Measurements from ENCODE around the gene BTBD7. TPM values are rescaled to one million over a fixed set of nuclear protein-coding genes. Genes with fewer than 3 reads are reported as not detected.

Gene BTBD7
- total and polyA plus RNA-seq, 7 experiments from 2014 or later: 7.5 to 31.7 (median 25.6) TPM

DNA sequence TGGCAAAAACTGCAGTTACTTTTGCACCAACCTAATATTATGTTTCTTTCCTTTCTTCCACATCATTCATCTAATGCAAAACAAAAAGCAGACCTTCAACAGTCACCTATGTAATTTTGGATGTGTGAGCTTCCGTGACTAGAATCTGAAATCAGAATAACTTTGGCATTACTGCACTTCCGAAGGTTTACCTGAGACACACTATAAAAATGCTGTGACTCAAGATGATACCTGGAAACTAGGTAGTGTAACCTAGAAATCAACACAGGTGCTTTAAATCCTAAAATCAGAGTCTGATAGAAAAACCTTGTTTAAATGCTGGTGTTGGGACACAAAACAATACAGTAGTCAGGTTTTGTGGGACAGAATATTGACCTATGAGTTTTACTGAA, 2.2 kb downstream of the BTBD7 start:
- Mint-ChIP-seq H3K4me1 (peaks cover 37 to 73% (median 69%) of the 10 kb centered on the region in 7 donors), H3K36me3 (peaks cover 0 to 2% (median 0%) of the 10 kb centered on the region in 5 donors), H3K27ac (peak overlapping the region in 1 of 9 donors; percentile 10), H3K27me3 (no peaks in the 10 kb centered on the region), H3K9me3 (no peaks in the 10 kb centered on the region), H3K4me3 (peak overlapping the region in 9 of 10 donors; percentile 90 to 96 (median 92))
- CTCF ChIA-PET: no interaction called here
- Histone ChIP-seq H3K36me3 (ENCODE audit: control insufficient read depth in 2 of 3, insufficient read depth in 3 of 3, low read length in 3 of 3) (no peaks in the 10 kb centered on the region), H3K9me3 (ENCODE audit: control insufficient read depth in 2 of 3, low read length in 3 of 3) (no peaks in the 10 kb centered on the region), H3K27me3 (ENCODE audit: control insufficient read depth in 2 of 2, insufficient read depth in 2 of 2, low read length in 2 of 2) (no peaks in the 10 kb centered on the region), H3K4me3 (ENCODE audit: low read length) (no peak overlapping the region), H3K27ac (ENCODE audit: low read depth, low read length) (no peak overlapping the region), H3K4me1 (ENCODE audit: control insufficient read depth in 2 of 2, insufficient read depth in 2 of 2, low read length in 2 of 2) (peaks cover 19 to 21% of the 10 kb centered on the region in 2 donors)
- intact Hi-C loops (cut with micrococcal nuclease): loop anchor here in 1 of 2 donors (5.0 kb wide), 1 partner anchor 538 kb away; the partner anchor contains the start of gene GOLGA5
- POLR2A ChIA-PET: no interaction called here
- ATAC-seq (no peak), DNase-seq (no peak)

- Mint-ChIP-seq H3K27ac (peak overlapping the region in 1 of 9 donors; percentile 14), H3K9me3 (no peaks in the 10 kb centered on the region), H3K4me1 (peaks cover 38 to 75% (median 65%) of the 10 kb centered on the region in 7 donors), H3K4me3 (peak overlapping the region in 9 of 10 donors; percentile 4 to 96 (median 58)), H3K27me3 (no peaks in the 10 kb centered on the region), H3K36me3 (peaks cover 0 to 3% (median 0%) of the 10 kb centered on the region in 5 donors)
- no peaks in the 10 kb centered on the region for H3K27me3 ChIP-seq (ENCODE audit: control insufficient read depth in 2 of 2, insufficient read depth in 2 of 2, low read length in 2 of 2)
- peaks cover 19 to 21% of the 10 kb centered on the region in 2 donors for H3K4me1 ChIP-seq (ENCODE audit: control insufficient read depth in 2 of 2, insufficient read depth in 2 of 2, low read length in 2 of 2)
- ChIA-PET POLR2A (no interaction called here), CTCF (no interaction called here)
- ATAC-seq: no peak
- no peaks in the 10 kb centered on the region for H3K9me3 ChIP-seq (ENCODE audit: control insufficient read depth in 2 of 3, low read length in 3 of 3)
- intact Hi-C loops (cut with micrococcal nuclease): loop anchor here in 1 of 2 donors (5.0 kb wide), 1 partner anchor 538 kb away; the partner anchor contains the start of gene GOLGA5
- no peak for DNase-seq
- no peak overlapping the region for H3K4me3 ChIP-seq (ENCODE audit: low read length)
- no peaks in the 10 kb centered on the region for H3K36me3 ChIP-seq (ENCODE audit: control insufficient read depth in 2 of 3, insufficient read depth in 3 of 3, low read length in 3 of 3)
- H3K27ac ChIP-seq (ENCODE audit: low read depth, low read length): no peak overlapping the region
Observed at GRCh38 chr14:93329965-93330608, 2.7 kb downstream of the BTBD7 start.

- Histone ChIP-seq H3K27ac (ENCODE audit: low read depth, low read length) (no peak overlapping the region), H3K27me3 (ENCODE audit: control insufficient read depth in 2 of 2, insufficient read depth in 2 of 2, low read length in 2 of 2) (no peaks in the 10 kb centered on the region), H3K9me3 (ENCODE audit: control insufficient read depth in 2 of 3, low read length in 3 of 3) (no peaks in the 10 kb centered on the region), H3K36me3 (ENCODE audit: control insufficient read depth in 2 of 3, insufficient read depth in 3 of 3, low read length in 3 of 3) (peaks cover 0 to 6% (median 0%) of the 10 kb centered on the region in 3 experiments), H3K4me1 (ENCODE audit: control insufficient read depth in 2 of 2, insufficient read depth in 2 of 2, low read length in 2 of 2) (peaks cover 19 to 21% of the 10 kb centered on the region in 2 donors), H3K4me3 (ENCODE audit: low read length) (no peak overlapping the region)
- no peak overlapping the region for H3K27ac Mint-ChIP-seq
- no peaks in the 10 kb centered on the region for H3K9me3 Mint-ChIP-seq
- intact Hi-C loops (cut with micrococcal nuclease): no loop called here
- no peaks in the 10 kb centered on the region for H3K27me3 Mint-ChIP-seq
- peaks cover 5 to 16% (median 5%) of the 10 kb centered on the region in 5 donors for H3K36me3 Mint-ChIP-seq
- POLR2A ChIA-PET: no interaction called here
- peaks cover 33 to 75% (median 62%) of the 10 kb centered on the region in 7 donors for H3K4me1 Mint-ChIP-seq
- peak overlapping the region in 2 of 10 donors; percentile 10 to 38 for H3K4me3 Mint-ChIP-seq
- ATAC-seq (no peak), DNase-seq (no peak)
- CTCF ChIA-PET: no interaction called here
Observed at GRCh38 chr14:93328546-93328945, 4.3 kb downstream of the BTBD7 start.

DNA sequence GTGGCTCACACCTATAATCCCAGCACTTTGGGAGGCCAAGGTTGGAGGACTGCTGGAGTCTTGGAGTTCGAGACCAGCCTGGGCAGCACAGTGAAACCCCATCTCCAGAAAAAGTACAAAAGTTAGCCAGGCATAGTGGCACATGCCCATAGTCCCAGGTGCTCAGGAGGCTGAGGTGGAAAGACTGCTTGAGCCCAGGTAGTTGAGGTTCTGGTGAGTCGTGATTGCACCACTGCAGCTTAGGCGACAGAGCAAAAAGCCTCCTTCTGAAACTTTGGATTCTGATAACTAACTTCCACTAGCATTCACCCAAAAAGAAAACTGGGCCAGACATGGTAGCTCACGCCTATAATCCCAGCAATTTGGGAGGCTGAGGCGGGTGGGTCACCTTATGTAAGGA, 6.6 kb downstream of the BTBD7 start:
- Mint-ChIP-seq H3K27me3 (no peaks in the 10 kb centered on the region), H3K4me1 (peaks cover 24 to 84% (median 64%) of the 10 kb centered on the region in 7 donors), H3K27ac (no peak overlapping the region), H3K36me3 (peaks cover 5 to 21% (median 14%) of the 10 kb centered on the region in 5 donors), H3K4me3 (no peak overlapping the region), H3K9me3 (no peaks in the 10 kb centered on the region)
- POLR2A ChIA-PET: no interaction called here
- CTCF ChIA-PET: no interaction called here
- DNase-seq: no peak
- Histone ChIP-seq H3K4me1 (ENCODE audit: control insufficient read depth in 2 of 2, insufficient read depth in 2 of 2, low read length in 2 of 2) (peaks cover 12 to 19% of the 10 kb centered on the region in 2 donors), H3K27ac (ENCODE audit: low read depth, low read length) (no peak overlapping the region), H3K36me3 (ENCODE audit: control insufficient read depth in 2 of 3, insufficient read depth in 3 of 3, low read length in 3 of 3) (peaks cover 0 to 6% (median 0%) of the 10 kb centered on the region in 3 experiments), H3K27me3 (ENCODE audit: control insufficient read depth in 2 of 2, insufficient read depth in 2 of 2, low read length in 2 of 2) (no peaks in the 10 kb centered on the region), H3K4me3 (ENCODE audit: low read length) (no peak overlapping the region), H3K9me3 (ENCODE audit: control insufficient read depth in 2 of 3, low read length in 3 of 3) (no peaks in the 10 kb centered on the region)
- intact Hi-C loops (cut with micrococcal nuclease): no loop called here
- no peak for ATAC-seq

- no peak for DNase-seq
- intact Hi-C loops (cut with micrococcal nuclease): no loop called here
- Mint-ChIP-seq H3K27me3 (no peaks in the 10 kb centered on the region), H3K4me1 (peaks cover 21 to 84% (median 63%) of the 10 kb centered on the region in 7 donors), H3K36me3 (peaks cover 5 to 23% (median 20%) of the 10 kb centered on the region in 5 donors), H3K4me3 (no peak overlapping the region), H3K9me3 (no peaks in the 10 kb centered on the region), H3K27ac (no peak overlapping the region)
- H3K9me3 ChIP-seq (ENCODE audit: control insufficient read depth in 2 of 3, low read length in 3 of 3): no peaks in the 10 kb centered on the region
- H3K27me3 ChIP-seq (ENCODE audit: control insufficient read depth in 2 of 2, insufficient read depth in 2 of 2, low read length in 2 of 2): no peaks in the 10 kb centered on the region
- ChIA-PET POLR2A (no interaction called here), CTCF (no interaction called here)
- peaks cover 8 to 13% of the 10 kb centered on the region in 2 donors for H3K4me1 ChIP-seq (ENCODE audit: control insufficient read depth in 2 of 2, insufficient read depth in 2 of 2, low read length in 2 of 2)
- peaks cover 0 to 6% (median 0%) of the 10 kb centered on the region in 3 experiments for H3K36me3 ChIP-seq (ENCODE audit: control insufficient read depth in 2 of 3, insufficient read depth in 3 of 3, low read length in 3 of 3)
- H3K27ac ChIP-seq (ENCODE audit: low read depth, low read length): no peak overlapping the region
- H3K4me3 ChIP-seq (ENCODE audit: low read length): no peak overlapping the region
- ATAC-seq: no peak
Observed at GRCh38 chr14:93323600-93324174, 9.1 kb downstream of the BTBD7 start.

- ATAC-seq (no peak), DNase-seq (no peak)
- Mint-ChIP-seq H3K27ac (no peak overlapping the region), H3K4me1 (peaks cover 26 to 83% (median 63%) of the 10 kb centered on the region in 7 donors), H3K4me3 (no peak overlapping the region), H3K27me3 (no peaks in the 10 kb centered on the region), H3K36me3 (peaks cover 5 to 23% (median 20%) of the 10 kb centered on the region in 5 donors), H3K9me3 (no peaks in the 10 kb centered on the region)
- ChIA-PET CTCF (no interaction called here), POLR2A (no interaction called here)
- intact Hi-C loops (cut with micrococcal nuclease): no loop called here
- no peaks in the 10 kb centered on the region for H3K27me3 ChIP-seq (ENCODE audit: control insufficient read depth in 2 of 2, insufficient read depth in 2 of 2, low read length in 2 of 2)
- H3K4me1 ChIP-seq (ENCODE audit: control insufficient read depth in 2 of 2, insufficient read depth in 2 of 2, low read length in 2 of 2): peaks cover 8 to 13% of the 10 kb centered on the region in 2 donors
- no peak overlapping the region for H3K4me3 ChIP-seq (ENCODE audit: low read length)
- no peak overlapping the region for H3K27ac ChIP-seq (ENCODE audit: low read depth, low read length)
- H3K9me3 ChIP-seq (ENCODE audit: control insufficient read depth in 2 of 3, low read length in 3 of 3): no peaks in the 10 kb centered on the region
- H3K36me3 ChIP-seq (ENCODE audit: control insufficient read depth in 2 of 3, insufficient read depth in 3 of 3, low read length in 3 of 3): peaks cover 0 to 6% (median 0%) of the 10 kb centered on the region in 3 experiments
Observed at GRCh38 chr14:93322929-93323599, 9.8 kb downstream of the BTBD7 start.
